HG03342 (cell line): Measurements from ENCODE around the gene PBX1.

Source experiments
- ATAC-seq: cut with Tn5 transposase; IDR thresholded peaks from one replicate; pipeline ENCODE4 v1.9.1; 2021; ENCODE audit warnings: mild to moderate bottlenecking, moderate library complexity; ENCODE audit not compliant: unreplicated experiment

PBX1 gene

DNA sequence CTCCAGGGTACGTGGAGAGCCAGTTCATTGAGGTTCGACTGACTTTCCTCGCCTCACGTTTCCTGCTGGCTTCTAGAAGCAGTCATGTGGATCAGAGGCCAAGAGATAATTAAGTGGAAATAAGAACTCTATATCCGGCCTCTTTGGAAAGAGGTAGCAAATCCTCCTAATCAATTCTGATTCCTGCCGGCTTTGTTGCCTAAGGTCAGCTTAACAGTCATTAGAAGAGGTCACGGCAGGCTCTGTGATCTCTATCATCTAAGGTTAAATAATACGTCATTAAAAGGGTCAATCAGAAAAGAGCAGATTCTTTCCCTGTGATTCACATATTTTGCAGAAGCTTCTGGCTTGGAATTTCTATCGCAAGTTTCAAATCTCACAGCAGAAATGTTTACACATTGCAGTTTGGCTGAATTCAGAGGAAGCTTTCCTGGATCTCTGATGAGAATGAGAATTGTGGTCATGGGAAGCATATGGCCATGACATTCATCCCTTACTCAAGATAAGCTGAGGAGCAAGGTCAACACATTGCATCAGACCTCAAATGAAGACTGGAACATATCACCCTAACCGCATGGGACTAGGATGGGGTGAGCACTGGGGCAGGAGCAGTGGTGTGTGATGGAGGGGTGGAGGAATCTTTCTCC is 189.4 kb downstream of the PBX1 start:
- ATAC-seq: no peak

DNA sequence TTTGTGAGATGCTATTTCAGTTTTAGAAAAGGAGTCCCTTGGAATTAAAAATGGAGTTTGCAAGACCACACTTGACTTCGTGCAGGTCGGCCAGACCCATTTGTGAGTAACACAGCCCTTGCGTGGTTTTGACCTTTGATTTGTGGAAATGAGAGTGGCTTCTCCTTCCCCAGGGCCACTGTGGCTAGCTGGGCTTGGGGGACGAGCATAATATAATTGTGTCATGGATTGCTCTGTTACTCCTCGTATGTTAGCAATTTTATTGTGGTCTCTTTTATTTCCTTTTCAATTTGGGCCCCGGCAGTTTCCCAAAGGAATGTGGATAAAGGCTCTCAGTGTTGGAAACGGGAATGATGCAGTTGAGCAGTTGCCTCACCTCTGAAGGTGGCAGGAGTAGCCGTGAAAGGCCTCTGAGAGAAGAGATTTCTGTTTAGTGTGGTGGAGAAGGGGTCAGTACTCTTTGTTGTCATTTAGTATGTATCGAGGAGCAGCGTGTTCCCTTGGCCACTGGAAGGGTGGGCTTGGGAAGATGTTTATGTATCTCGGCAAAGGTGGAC is 194.6 kb downstream of the PBX1 start:
- ATAC-seq: no peak

DNA sequence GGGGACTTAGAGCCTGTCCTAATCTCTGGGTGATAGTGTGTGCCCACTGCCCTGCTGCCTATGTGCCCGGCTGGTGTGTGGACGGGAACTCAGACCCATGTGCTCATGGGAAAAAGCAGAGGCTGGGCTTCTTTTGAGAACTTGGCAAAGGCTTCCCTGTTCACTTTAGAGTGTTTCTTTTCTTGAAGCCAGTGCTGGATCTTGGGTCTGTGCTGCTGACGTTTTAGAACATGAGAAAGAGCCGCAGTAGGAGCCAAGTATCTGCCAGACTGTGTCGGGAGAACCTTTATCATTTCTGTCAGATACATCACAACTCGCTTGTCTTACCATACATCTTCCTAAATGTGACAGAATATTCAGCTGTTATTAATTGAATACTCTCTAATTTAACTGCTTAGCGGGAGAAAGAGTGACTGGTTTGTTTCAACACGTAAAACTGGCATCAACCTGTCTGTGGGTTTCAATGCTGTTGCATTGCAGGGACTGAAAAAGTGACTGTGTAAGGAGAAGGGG is 195.2 kb downstream of the PBX1 start:
- ATAC-seq: no peak

DNA sequence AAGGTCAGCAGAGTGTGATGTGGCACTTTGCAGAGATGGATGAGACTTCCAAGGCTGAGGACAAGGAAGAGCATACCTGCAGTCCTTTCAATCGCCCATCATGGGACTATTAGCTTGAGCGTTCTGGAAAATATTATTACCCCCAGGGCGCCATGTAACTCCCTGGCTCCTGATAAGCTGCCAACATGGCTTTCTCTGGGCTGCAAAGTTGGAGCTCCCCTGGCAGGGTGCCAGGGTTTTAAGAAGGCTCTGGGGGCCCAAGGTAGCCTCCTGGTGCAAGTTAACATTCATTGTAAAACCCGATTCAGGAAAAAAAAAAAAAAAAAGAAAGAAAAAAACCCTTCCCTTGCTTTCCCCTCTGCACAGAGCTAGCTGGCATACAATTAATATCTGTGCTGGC is 196.7 kb downstream of the PBX1 start:
- ATAC-seq: no peak

DNA sequence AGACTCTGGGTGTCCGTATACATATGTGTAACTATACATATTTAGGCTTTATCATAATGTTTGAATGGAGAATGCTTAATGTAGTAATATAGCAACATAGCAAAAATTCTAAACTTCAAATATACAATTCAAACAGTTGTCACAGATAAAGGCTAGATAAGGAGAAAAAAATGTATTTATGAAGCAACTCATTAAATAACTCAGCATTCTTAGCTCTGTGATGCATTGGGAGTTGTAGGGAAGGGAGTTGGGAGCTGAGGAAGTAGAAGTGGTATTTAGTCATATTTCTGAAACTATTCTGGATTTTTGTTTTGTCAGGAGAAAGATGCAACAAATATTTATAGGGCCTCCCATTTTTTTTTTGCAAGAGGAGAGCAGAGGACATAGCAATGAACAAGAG is 197.8 kb downstream of the PBX1 start:
- no peak for ATAC-seq

DNA sequence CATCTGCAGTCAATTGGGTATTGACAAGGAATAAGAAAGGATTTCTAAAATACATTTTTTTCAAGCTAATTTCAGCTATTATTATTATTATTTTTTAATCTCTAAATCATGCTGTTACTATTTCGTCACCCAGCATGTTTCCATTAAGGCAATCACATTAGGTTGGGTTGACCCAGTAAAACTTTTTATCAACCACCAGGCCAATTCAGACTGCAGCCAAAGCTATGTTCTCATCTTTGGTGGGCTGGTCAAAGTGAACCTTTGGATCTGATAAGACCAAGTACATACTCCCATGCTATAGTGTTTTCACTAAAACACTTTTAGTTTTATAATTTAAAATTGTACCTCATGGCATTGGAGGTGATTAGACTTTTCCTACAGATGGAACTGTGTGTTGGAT is 198.6 kb downstream of the PBX1 start:
- no peak for ATAC-seq

DNA sequence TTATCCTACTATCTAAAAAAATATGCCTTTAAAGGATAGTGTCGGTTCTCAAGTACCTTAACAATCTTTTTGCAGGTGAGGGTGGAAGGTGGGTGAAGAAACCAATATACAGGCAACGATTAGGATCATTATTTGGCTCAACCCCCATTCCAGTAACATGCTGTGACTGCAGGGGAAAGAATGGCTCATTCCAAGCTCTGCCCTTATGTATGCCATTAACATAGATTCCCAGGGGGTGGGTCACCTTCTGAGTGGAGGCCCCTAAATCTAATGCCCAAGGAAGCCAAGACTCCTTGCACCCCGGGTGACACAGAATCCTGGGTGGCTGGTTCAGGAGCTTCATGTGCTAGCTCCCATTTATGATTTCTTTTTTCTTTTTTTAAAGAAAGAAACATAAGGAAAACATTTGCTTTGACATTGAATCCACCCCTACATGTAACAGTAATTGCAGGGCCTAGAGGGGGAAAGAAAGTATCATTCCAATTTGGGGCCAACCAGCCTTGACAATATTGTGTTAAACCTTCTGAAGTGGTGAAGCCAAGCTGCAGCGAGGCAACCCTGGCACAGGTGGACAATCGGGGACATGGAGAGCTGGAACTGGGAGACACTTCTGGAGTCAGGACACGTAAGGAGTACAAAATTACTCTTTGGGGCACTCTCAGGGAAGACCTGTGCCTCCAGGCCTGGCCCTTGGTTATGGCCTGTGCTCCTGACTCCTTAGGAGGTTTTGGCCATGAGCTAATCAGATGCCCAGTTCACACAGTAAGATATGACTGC is 200.3 kb downstream of the PBX1 start:
- ATAC-seq: no peak

DNA sequence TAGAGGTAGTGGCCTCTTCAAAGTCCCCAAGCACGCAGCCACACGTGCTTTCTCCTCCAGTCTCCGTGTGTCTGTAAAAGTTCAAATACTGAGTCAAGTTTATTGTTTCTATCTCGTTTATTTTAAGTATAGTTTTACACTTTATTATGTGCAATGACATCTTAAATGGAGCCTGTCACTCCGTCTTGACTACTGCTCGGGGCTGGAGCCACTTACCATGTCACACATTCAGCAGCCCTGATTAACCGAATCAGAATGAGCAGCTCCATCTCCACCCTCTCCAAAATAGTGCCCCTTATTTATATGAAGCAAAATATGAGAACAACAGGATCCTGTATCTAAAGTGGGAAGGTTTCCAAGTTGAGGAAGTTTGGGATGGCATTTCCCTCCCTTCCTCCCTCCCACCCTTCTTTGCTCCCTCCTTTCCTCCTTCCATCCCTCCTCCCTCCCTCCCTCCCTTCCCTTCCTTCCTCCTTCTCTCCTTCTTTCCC is 201.0 kb downstream of the PBX1 start:
- no peak for ATAC-seq

DNA sequence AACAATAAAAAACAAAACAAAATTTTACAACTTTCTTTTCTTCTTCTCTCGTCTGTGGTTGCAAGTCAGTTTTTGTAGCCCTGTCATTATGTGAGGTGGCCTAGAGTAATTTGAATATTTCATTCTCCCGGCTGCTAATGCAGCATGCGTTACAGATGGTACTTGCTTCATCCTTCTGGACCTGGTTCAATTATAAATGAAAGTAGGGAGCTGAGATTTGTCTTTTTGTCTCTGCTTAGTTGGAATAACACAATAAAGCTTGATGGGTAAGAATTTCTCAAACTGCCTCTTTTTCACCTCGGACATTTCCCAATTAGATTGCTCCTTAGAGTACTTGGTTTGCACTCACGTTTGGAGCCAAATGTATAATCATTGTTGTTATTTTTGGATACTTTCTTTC is 201.6 kb downstream of the PBX1 start:
- no peak for ATAC-seq

DNA sequence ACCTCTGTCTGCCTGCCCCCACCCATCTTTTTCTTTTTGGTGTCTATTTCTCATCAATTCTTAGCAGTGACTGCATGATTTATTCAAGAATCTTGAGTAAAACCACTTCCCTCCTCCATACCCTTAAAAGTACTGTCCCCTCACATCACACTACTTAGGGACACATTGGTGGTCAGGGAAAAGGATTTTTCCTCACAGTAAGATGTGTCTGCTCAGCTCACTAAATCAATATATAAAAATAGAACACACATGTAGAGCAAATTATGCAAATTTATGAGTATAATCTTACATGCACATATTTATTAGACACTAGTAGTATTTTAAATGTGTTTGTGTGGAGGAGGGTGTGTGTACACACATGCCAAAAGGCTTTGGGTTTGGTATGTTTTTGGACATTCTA is 202.0 kb downstream of the PBX1 start:
- no peak for ATAC-seq

DNA sequence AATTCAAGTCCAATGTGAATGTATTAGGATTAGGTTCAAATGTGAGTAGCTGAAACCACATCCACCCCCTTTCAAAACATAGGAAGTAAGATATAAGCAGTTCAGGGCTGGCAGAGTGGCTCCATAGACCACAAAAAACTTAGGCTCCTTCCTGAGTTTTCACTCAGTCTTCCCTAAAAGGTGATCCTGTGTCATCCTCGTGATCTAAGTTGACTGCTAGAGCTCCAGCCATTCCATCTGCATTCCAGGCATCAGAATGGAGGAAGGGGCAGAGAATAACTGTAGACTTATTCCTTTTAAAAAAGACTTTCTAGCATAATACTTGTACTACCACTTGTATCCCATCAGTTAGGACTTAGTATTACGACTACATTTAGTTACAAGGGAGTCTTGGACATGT is 204.1 kb downstream of the PBX1 start:
- ATAC-seq: no peak

DNA sequence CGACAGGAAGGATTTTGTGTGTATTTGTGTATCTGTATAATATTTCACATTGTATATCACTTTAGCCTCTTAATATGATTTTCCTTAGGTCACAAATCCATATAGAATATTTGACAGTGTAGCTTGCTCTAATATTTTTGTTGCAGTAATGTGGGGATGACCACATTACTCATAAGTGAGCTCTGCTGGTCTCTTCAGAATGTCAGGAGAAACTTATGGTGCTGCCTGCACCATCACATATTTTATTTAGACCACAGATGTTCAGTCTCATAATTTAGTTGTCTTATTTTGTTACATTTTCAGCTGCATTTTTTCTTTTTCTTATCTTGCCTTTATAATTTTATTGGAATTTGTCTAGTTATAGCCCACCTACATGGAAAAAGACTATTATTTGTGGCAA is 205.3 kb downstream of the PBX1 start:
- no peak for ATAC-seq

DNA sequence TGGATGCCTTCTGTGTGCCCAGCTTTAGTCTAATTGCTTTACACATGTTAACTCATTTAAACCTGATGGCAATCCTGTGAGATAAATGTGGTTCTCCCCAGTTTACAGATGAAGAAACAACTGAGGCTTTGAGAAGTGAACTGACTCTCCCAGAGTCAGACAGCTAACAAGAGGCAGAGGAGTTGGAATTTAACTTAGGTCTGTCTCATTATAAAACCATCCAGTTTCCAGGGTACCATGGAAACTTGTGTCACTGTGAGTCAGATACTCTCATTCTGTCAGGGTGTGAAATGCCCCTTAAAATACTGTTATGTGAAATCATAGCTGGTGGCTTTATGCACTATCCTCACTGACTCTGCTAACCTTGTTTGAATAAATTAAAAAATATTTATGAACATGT is 206.6 kb downstream of the PBX1 start:
- ATAC-seq: no peak

DNA sequence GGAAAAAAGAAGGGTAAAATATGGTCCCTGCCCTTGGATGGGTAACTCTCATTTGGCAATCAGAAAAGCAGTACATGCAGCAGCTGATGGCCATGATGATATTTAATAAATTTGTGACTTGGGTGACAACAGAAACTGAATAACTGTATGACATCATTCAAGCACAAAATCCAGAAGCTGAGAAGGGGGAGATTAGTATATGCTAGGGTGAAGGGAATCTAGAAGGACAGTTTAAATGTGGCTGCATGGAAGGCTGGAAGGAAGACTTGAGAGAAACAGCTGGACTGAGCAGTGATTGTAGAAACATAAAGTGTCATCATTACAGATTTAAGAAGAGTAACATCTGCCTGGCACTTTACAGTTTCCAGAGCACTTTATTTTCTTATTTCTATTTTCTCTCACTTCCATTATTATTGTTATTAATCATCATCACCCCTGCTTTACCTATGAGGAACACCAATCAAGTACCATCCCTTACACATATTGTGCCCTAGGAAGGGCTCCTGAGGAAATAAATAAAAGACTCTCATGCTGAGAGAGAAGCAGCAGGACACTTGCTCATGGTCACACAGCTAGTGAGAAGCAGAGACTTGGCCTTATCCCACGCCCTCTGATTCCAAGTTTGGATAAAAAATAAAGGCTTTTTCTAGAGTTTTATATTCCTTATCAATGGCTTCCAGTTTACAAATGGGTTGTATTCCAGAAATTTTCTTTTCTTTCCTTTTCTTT is 207.2 kb downstream of the PBX1 start:
- ATAC-seq: no peak

DNA sequence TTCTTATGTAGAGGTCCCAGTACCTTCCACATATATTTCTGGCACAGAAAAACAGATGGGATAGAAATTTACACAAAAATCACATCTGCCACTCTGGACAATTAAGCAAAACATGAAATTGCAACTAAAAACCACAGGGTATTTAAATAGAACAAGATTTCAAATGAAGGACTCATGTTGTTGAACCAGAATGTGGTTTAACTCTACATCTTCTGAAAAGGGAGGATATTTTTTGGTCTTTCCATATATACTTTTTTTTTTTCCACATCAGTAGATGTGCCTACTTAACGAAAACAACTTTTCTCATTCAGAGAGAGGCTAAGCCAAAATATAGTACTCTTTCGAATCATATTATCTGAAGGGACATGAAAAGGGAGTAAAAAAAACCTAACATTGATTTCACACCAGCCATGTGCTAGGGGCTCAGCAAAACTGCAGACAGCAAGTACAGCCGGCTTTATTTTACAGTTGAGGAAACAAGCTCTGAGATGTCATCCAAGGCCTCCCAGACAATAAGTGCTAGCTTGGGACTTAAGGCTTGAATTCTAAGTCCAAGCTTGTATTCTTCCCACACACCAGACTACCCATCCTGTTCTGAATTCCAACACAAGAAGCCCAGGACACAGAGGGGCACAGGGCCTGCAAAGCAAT is 208.9 kb downstream of the PBX1 start:
- no peak for ATAC-seq

DNA sequence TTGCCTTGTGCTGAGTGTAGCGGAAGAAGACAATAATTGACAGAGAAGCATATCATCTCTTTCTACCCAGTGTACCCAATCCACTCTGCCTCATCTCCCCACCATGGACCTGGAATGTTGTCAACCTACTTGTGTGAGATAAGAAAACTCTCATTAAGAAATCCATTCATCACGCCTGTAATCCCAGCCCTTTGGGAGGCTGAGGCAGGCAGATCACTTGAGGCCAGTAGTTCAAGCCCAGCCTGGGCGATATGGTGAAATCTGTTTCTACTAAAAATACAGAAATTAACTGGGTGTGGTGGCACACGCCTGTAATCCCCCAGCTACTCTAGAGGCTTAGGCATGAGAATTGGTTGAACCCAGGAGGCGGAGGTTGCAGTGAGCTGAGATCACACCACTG is 209.6 kb downstream of the PBX1 start:
- no peak for ATAC-seq

DNA sequence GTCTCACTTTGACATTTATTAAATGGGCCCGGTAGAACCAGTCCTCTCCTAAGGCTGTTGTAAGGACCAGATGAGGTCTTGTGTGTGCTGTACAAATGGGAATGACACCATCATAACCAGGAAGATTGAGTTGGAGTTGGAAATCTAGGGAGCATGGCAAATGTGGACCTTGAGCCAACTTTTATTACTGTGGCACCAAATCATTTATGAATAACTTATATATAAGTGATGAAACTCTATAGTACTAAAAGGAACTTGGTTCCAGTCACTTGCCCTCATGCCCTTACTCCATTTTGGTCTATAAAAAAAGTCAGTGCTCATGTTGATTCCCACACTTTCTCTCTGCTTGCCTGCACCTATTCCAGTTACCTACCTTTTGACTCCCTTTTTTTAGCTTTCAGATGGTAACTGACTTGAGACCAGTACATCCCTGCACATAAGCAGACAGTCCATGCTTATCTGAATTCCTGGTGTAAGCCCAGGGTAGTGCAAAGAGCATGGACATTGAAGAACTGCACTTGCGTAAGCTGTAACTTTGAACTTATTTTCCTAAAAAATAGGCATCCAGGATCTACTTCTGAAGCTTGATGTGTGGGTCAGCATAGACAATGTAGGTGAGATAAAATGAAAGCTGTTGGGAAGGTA is 210.6 kb downstream of the PBX1 start:
- no peak for ATAC-seq

DNA sequence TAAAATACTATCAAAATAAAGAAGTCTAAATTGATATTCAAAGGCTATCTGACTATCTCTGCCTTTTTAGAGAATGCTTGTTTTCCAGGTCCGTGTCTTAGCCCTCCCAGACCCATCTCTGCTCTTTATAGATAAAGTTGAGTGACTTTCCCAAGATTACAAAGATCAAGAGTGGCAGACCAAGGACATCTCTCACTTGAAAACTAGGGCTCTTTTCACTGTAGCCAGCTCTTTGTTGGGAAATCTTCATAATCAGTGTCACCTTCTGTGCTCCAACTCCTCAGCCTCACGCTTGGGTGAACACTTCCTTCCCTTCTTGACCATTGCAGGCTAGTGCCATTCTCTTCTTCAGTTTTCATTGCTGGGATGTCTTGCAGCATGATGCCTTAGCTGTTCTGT is 211.1 kb downstream of the PBX1 start:
- ATAC-seq: no peak

DNA sequence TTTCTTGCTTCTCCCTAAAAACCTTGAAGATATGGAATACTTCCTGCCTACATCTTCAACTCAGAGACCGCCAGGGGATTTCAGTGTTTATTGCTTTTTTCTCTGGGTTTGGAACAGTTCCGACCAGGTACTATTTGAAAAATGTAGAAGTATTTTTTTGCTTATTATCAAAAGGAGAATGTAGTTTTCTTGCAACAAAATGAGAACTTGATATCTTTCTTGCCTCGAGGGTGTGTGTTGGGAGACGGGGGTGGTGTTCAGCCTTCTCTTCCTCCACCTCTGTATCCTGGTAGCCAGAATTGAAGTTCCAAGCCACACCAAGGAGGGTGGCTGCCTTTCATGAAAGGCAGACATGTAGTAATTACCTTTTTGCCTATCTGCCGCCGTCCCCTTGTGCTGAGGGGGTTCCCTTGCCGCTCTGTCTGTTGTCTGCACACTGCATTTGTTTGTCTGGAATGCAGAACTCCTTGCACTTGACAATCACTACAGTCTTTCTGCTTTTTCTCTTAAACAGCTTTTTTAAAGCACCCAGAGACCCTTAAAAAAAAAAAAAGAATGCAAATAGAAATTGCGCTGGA is 212.1 kb downstream of the PBX1 start:
- ATAC-seq: no peak
